ENCODE results near the gene FOXB2.

DNA sequence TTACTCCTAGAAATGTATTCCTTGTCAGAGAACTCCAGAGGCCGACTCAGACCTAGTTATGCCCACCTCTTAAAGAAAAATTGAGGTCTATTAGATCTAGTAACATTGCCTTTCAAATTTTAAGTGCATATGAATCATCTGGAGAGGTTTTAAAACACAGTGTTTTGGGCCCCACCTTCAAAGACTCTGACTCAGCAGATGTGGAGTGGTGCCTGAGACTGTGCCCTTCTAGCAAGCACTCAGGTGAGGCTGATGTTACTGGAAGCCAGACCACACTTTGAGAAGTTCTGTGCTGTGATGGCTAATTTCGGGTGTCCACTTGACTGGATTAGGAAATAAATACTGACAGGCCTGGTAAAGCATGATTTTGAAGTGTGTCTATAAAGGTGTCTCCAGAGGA is 10.6 kb downstream of the FOXB2 start:
- TF ChIP-seq, protein P1, sequence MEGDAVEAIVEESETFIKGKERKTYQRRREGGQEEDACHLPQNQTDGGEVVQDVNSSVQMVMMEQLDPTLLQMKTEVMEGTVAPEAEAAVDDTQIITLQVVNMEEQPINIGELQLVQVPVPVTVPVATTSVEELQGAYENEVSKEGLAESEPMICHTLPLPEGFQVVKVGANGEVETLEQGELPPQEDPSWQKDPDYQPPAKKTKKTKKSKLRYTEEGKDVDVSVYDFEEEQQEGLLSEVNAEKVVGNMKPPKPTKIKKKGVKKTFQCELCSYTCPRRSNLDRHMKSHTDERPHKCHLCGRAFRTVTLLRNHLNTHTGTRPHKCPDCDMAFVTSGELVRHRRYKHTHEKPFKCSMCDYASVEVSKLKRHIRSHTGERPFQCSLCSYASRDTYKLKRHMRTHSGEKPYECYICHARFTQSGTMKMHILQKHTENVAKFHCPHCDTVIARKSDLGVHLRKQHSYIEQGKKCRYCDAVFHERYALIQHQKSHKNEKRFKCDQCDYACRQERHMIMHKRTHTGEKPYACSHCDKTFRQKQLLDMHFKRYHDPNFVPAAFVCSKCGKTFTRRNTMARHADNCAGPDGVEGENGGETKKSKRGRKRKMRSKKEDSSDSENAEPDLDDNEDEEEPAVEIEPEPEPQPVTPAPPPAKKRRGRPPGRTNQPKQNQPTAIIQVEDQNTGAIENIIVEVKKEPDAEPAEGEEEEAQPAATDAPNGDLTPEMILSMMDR (IDR thresholded peaks at IDR 0.05): no peak
- TF ChIP-seq POLR2A (IDR thresholded peaks at IDR 0.05): no peak

Data from body of pancreas (tissue), 4 donors.